Hair follicle dermal papilla cell (primary cell): ENCODE results near the gene LAMA1. TPM values are rescaled to one million over a fixed set of nuclear protein-coding genes. Genes with fewer than 3 reads are reported as not detected.

Experiments used
- small RNA-seq: library from RNA; depleted of rRNA; stranded (forward); fragments of <200 nt; gene quantifications from one replicate; pipeline ENCODE3, GENCODE V24; 2012
- total RNA-seq: library from RNA; depleted of rRNA; stranded (reverse); fragments of >200 nt; gene quantifications from 2 replicates; pipeline ENCODE4 v1.2.3, GENCODE V29; 2012

The LAMA1 gene
- 1.7 and 1.9 TPM in 2 replicates for total RNA-seq

GRCh38 chr18:7117390-7118355 lies at the start of gene LAMA1:
LAMA1 (minus strand) TSS chr18:7117797; CDS start chr18:7117720, 77 bp downstream.

Small RNA genes lying within 50 kb of the gene (small RNA-seq; reads per million reads assigned to genes)
- not detected for gene RNU6-916P

Other genes starting within 250 kb of the LAMA1 start
- gene LRRC30, start 113.3 kb upstream of the LAMA1 start, total RNA-seq: not detected in 2 replicates